ENCODE data around the gene LRIT2.
"Not testable (repeated sequence)": the region's sequence is repeated elsewhere in the genome, so short reads cannot be mapped to it uniquely, and the experiment has no call there.

Gene LRIT2

GRCh38 chr10:84191106-84191505 is 34.2 kb downstream of the LRIT2 start:
- peaks cover 3% of the 10 kb centered on the region for H3K4me1 ChIP-seq (ENCODE audit: control insufficient read depth, insufficient read depth, low read length)
- peaks cover 43% of the 10 kb centered on the region for H3K27me3 ChIP-seq (ENCODE audit: control insufficient read depth, insufficient read depth, low read length)
- H3K36me3 ChIP-seq (ENCODE audit: control insufficient read depth, insufficient read depth, low read length), result no peaks in the 10 kb centered on the region

GRCh38 chr10:84190621-84191020 is 34.7 kb downstream of the LRIT2 start:
- Histone ChIP-seq H3K27me3 (ENCODE audit: control insufficient read depth, insufficient read depth, low read length) (peaks cover 38% of the 10 kb centered on the region), H3K9me3 (ENCODE audit: control insufficient read depth, insufficient read depth, low read length) (no peaks in the 10 kb centered on the region), H3K4me1 (ENCODE audit: control insufficient read depth, insufficient read depth, low read length) (peaks cover 3% of the 10 kb centered on the region), H3K4me3 (ENCODE audit: low read depth, low read length) (no peak overlapping the region), H3K36me3 (ENCODE audit: control insufficient read depth, insufficient read depth, low read length) (no peaks in the 10 kb centered on the region), H3K9ac (ENCODE audit: low read depth, low read length) (no peak overlapping the region)

More at GRCh38 chr10:84191106-84191505, 34.2 kb downstream of the LRIT2 start:
- no peaks in the 10 kb centered on the region for H3K9me3 ChIP-seq (ENCODE audit: control insufficient read depth, insufficient read depth, low read length)
- no peak overlapping the region for H3K9ac ChIP-seq (ENCODE audit: low read depth, low read length)
- H3K4me3 ChIP-seq (ENCODE audit: low read depth, low read length), result no peak overlapping the region

GRCh38 chr10:84188815-84189214 is 36.5 kb downstream of the LRIT2 start:
- no peaks in the 10 kb centered on the region for H3K9me3 ChIP-seq (ENCODE audit: control insufficient read depth, insufficient read depth, low read length)

GRCh38 chr10:84185526-84186175 is 39.7 kb downstream of the LRIT2 start:
- H3K4me3 ChIP-seq (ENCODE audit: low read depth, low read length), result no peak overlapping the region
- H3K9ac ChIP-seq (ENCODE audit: low read depth, low read length), result no peak overlapping the region
- H3K4me1 ChIP-seq (ENCODE audit: control insufficient read depth, insufficient read depth, low read length), result no peaks in the 10 kb centered on the region
- peaks cover 2% of the 10 kb centered on the region for H3K27me3 ChIP-seq (ENCODE audit: control insufficient read depth, insufficient read depth, low read length)
- no peaks in the 10 kb centered on the region for H3K36me3 ChIP-seq (ENCODE audit: control insufficient read depth, insufficient read depth, low read length)
- no peaks in the 10 kb centered on the region for H3K9me3 ChIP-seq (ENCODE audit: control insufficient read depth, insufficient read depth, low read length)

More at GRCh38 chr10:84188815-84189214, 36.5 kb downstream of the LRIT2 start:
- Histone ChIP-seq H3K4me3 (ENCODE audit: low read depth, low read length) (no peak overlapping the region), H3K9ac (ENCODE audit: low read depth, low read length) (no peak overlapping the region), H3K4me1 (ENCODE audit: control insufficient read depth, insufficient read depth, low read length) (no peaks in the 10 kb centered on the region), H3K36me3 (ENCODE audit: control insufficient read depth, insufficient read depth, low read length) (no peaks in the 10 kb centered on the region), H3K27me3 (ENCODE audit: control insufficient read depth, insufficient read depth, low read length) (peaks cover 23% of the 10 kb centered on the region)

DNA sequence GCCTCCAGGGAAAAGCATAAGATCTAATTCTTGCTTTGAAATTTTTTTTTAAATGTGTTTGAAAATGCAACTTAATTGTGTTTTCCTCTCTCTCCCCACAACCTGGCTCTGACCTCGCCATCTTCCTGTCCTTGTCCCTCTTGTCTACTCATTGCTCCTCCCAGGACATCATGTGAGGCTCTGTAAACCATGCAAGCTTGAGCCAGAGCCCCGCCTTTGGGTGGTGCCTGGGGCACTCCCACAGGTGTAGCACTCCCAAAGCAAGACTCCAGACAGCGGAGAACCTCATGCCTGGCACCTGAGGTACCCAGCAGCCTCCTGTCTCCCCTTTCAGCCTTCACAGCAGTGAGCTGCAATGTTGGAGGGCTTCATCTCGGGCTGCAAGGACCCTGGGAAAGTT is 40.8 kb downstream of the LRIT2 start:
- Histone ChIP-seq H3K9ac (ENCODE audit: low read depth, low read length) (no peak overlapping the region), H3K36me3 (ENCODE audit: control insufficient read depth, insufficient read depth, low read length) (no peaks in the 10 kb centered on the region), H3K4me1 (ENCODE audit: control insufficient read depth, insufficient read depth, low read length) (no peaks in the 10 kb centered on the region), H3K9me3 (ENCODE audit: control insufficient read depth, insufficient read depth, low read length) (no peaks in the 10 kb centered on the region), H3K4me3 (ENCODE audit: low read depth, low read length) (no peak overlapping the region), H3K27me3 (ENCODE audit: control insufficient read depth, insufficient read depth, low read length) (peaks cover 2% of the 10 kb centered on the region)

GRCh38 chr10:84181631-84182030 is 43.7 kb downstream of the LRIT2 start:
- H3K9ac ChIP-seq (ENCODE audit: low read depth, low read length), result no peak overlapping the region
- no peaks in the 10 kb centered on the region for H3K27me3 ChIP-seq (ENCODE audit: control insufficient read depth, insufficient read depth, low read length)
- H3K4me3 ChIP-seq (ENCODE audit: low read depth, low read length), result no peak overlapping the region
- H3K9me3 ChIP-seq (ENCODE audit: control insufficient read depth, insufficient read depth, low read length), result no peaks in the 10 kb centered on the region
- no peaks in the 10 kb centered on the region for H3K36me3 ChIP-seq (ENCODE audit: control insufficient read depth, insufficient read depth, low read length)
- H3K4me1 ChIP-seq (ENCODE audit: control insufficient read depth, insufficient read depth, low read length), result no peaks in the 10 kb centered on the region

- H3K36me3 ChIP-seq (ENCODE audit: control insufficient read depth, insufficient read depth, low read length); H3K9me3 ChIP-seq (ENCODE audit: control insufficient read depth, insufficient read depth, low read length); H3K4me3 ChIP-seq (ENCODE audit: low read depth, low read length); H3K9ac ChIP-seq (ENCODE audit: low read depth, low read length); H3K4me1 ChIP-seq (ENCODE audit: control insufficient read depth, insufficient read depth, low read length); H3K27me3 ChIP-seq (ENCODE audit: control insufficient read depth, insufficient read depth, low read length): not testable (repeated sequence)
These were observed 45.0 kb downstream of the LRIT2 start for GRCh38 chr10:84180386-84180785.

DNA sequence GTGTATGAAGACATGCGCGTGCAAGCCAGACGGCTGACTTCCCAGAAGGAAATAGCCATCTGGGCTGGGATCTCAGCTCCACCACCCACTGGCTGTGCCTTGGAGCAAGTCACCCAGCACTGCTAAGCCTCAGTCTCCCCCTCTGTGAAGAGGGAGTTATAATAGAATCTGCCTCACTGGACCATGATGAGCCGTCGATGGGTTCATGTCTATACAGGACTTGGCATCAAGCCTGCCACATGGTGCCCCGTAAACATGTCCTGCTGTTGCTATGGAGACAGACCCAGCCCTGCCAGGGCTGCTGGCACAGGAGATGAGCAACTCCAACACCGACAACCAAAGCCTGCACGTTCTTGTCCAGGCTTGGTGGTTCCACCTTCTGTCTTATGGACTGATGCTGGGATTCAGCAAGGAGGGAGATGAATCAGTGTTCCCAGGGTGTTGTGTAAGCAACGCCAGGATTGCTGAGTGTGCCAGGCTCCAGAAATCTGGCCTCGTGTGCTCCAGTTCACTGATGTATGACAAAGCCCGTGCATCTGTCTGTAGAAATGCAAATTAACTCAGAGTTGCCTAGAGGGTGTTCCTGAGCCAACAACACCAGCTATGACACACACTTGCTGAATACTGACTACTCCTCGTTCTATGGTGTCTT is 46.2 kb downstream of the LRIT2 start:
- Histone ChIP-seq H3K4me3 (ENCODE audit: low read depth, low read length) (no peak overlapping the region), H3K4me1 (ENCODE audit: control insufficient read depth, insufficient read depth, low read length) (no peaks in the 10 kb centered on the region), H3K27me3 (ENCODE audit: control insufficient read depth, insufficient read depth, low read length) (no peaks in the 10 kb centered on the region), H3K36me3 (ENCODE audit: control insufficient read depth, insufficient read depth, low read length) (no peaks in the 10 kb centered on the region), H3K9ac (ENCODE audit: low read depth, low read length) (no peak overlapping the region), H3K9me3 (ENCODE audit: control insufficient read depth, insufficient read depth, low read length) (no peaks in the 10 kb centered on the region)

- Histone ChIP-seq H3K9ac (ENCODE audit: low read depth, low read length) (no peak overlapping the region), H3K9me3 (ENCODE audit: control insufficient read depth, insufficient read depth, low read length) (no peaks in the 10 kb centered on the region), H3K36me3 (ENCODE audit: control insufficient read depth, insufficient read depth, low read length) (no peaks in the 10 kb centered on the region), H3K4me3 (ENCODE audit: low read depth, low read length) (no peak overlapping the region), H3K4me1 (ENCODE audit: control insufficient read depth, insufficient read depth, low read length) (no peaks in the 10 kb centered on the region), H3K27me3 (ENCODE audit: control insufficient read depth, insufficient read depth, low read length) (no peaks in the 10 kb centered on the region)
These were observed 47.2 kb downstream of the LRIT2 start for GRCh38 chr10:84178160-84178609.

- no peaks in the 10 kb centered on the region for H3K9me3 ChIP-seq (ENCODE audit: control insufficient read depth, insufficient read depth, low read length)
- no peaks in the 10 kb centered on the region for H3K27me3 ChIP-seq (ENCODE audit: control insufficient read depth, insufficient read depth, low read length)
- H3K4me3 ChIP-seq (ENCODE audit: low read depth, low read length), result no peak overlapping the region
- H3K36me3 ChIP-seq (ENCODE audit: control insufficient read depth, insufficient read depth, low read length), result no peaks in the 10 kb centered on the region
- H3K4me1 ChIP-seq (ENCODE audit: control insufficient read depth, insufficient read depth, low read length), result no peaks in the 10 kb centered on the region
- H3K9ac ChIP-seq (ENCODE audit: low read depth, low read length), result no peak overlapping the region
These were observed 47.7 kb downstream of the LRIT2 start for GRCh38 chr10:84177541-84178141.

DNA sequence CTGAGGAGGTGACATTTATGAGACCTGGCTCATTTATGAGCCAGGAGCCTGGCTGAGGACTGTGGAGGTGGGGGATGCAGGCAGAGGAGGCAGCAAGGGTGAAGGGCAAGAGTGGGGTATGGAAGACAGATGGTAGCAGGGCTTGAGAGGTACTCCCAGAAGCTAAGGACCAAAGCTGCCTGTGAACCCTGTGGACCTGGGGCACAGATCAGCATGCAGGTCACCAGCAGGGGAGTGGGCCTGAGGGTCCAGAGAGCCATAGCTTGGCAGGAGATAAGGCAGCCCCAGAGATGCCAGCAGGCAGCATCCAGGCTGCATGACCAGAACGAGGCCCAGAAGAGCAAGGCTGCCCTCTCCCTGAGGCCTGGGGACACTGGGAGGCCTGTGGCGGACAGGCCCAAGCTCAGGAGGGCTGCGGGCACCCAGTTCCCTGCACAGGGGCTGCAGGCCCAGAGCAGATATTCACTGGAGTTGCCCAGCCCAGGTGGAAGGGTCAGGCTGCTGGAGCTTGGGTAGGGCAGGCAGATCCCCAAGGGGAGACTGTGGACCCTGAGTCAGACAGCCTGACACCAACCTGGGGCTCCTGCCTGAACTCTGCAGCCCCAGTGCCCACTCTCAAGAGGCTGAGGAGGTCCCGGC is 48.4 kb downstream of the LRIT2 start:
- Histone ChIP-seq H3K9me3 (ENCODE audit: control insufficient read depth, insufficient read depth, low read length) (no peaks in the 10 kb centered on the region), H3K9ac (ENCODE audit: low read depth, low read length) (no peak overlapping the region), H3K4me1 (ENCODE audit: control insufficient read depth, insufficient read depth, low read length) (no peaks in the 10 kb centered on the region), H3K4me3 (ENCODE audit: low read depth, low read length) (no peak overlapping the region), H3K27me3 (ENCODE audit: control insufficient read depth, insufficient read depth, low read length) (no peaks in the 10 kb centered on the region), H3K36me3 (ENCODE audit: control insufficient read depth, insufficient read depth, low read length) (no peaks in the 10 kb centered on the region)
